IMR-90 (cell line): ENCODE measurements around the gene ADSS1. TPM values are rescaled to one million over a fixed set of nuclear protein-coding genes. Genes with fewer than 3 reads are reported as not detected.

Source experiments
- ATAC-seq: fragments of 200-7000 bp; cut with Tn5 transposase; 2 replicates; pipeline ENCODE4 v1.9.1; 2020; ENCODE audit warnings: low read depth, mild to moderate bottlenecking, moderate library complexity
- BruUV-seq: library from RNA; stranded (reverse); fragments of 400-500 nt; replicated peaks from 2 replicates; lab custom pipeline; 2021; lab: Mats Ljungman, UMichigan
- CTCF ChIA-PET: fragments of 300-600 bp; formaldehyde crosslinking; extraction: SDS; loops from one replicate; lab custom pipeline; 2021; ENCODE audit warnings: antibody characterized with exemption; lab: Yijun Ruan, JAX
- POLR2A ChIA-PET: fragments of 300-600 bp; sonication (Branson Sonifier 250); formaldehyde crosslinking; loops from one replicate; lab custom pipeline; 2022; ENCODE audit warnings: antibody characterized with exemption; ENCODE audit not compliant: unreplicated experiment; lab: Charles Lee
- DNase-seq: peaks from one replicate; pipeline ENCODE4 v3.0.0; 2013
- H2AFZ ChIP-seq: replicated peaks from 2 replicates; pipeline ENCODE3; 2013; ENCODE audit warnings: low read length, mild to moderate bottlenecking; ENCODE audit not compliant: poor library complexity
- H2AK5ac ChIP-seq: 2 replicates; pipeline ENCODE4 v1.6.1; 2013; ENCODE audit warnings: low read depth, low read length, inconsistent platforms
- H2AK9ac ChIP-seq: replicated peaks from 2 replicates; pipeline ENCODE3; 2013; ENCODE audit warnings: mild to moderate bottlenecking, low read depth, low read length, moderate library complexity; ENCODE audit not compliant: poor library complexity
- H2BK120ac ChIP-seq: 2 replicates; pipeline ENCODE4 v1.6.1; 2013; ENCODE audit warnings: low read depth, low read length, inconsistent platforms
- H2BK15ac ChIP-seq: 3 replicates; pipeline ENCODE4 v1.6.1; 2013; ENCODE audit warnings: low read depth, low read length, inconsistent platforms
- H2BK20ac ChIP-seq: 2 replicates; pipeline ENCODE4 v1.6.1; 2013; ENCODE audit warnings: low read depth, mild to moderate bottlenecking, inconsistent platforms, low read length, moderate library complexity
- H2BK5ac ChIP-seq: 2 replicates; pipeline ENCODE4 v1.6.1; 2013; ENCODE audit warnings: mild to moderate bottlenecking, low read depth, low read length, inconsistent platforms; ENCODE audit not compliant: poor library complexity, severe bottlenecking
- H3K14ac ChIP-seq: replicated peaks from 2 replicates; pipeline ENCODE4 v1.6.1; 2013; ENCODE audit warnings: low read depth, low read length, inconsistent platforms
- H3K18ac ChIP-seq: 2 replicates; pipeline ENCODE4 v1.6.1; 2013; ENCODE audit warnings: low read depth, low read length, control low read depth
- H3K23ac ChIP-seq: 2 replicates; pipeline ENCODE4 v1.6.1; 2013; ENCODE audit warnings: low read depth, low read length, inconsistent platforms
- H3K27ac ChIP-seq: 2 replicates; pipeline ENCODE4 v1.5.1; 2013; ENCODE audit warnings: mild to moderate bottlenecking, control low read depth, low read length; ENCODE audit not compliant: insufficient read depth
- H3K27me3 ChIP-seq: 2 replicates; pipeline ENCODE4 v1.6.1; 2013; ENCODE audit warnings: low read length; ENCODE audit not compliant: control insufficient read depth, insufficient read depth
- H3K36me3 ChIP-seq: 2 replicates; pipeline ENCODE4 v1.6.1; 2013; ENCODE audit warnings: low read length, mixed read lengths; ENCODE audit not compliant: control insufficient read depth, insufficient read depth
- H3K4ac ChIP-seq: 2 replicates; pipeline ENCODE4 v1.6.1; 2013; ENCODE audit warnings: low read depth, low read length, inconsistent platforms
- H3K4me1 ChIP-seq: 2 replicates; pipeline ENCODE4 v1.6.1; 2013; ENCODE audit warnings: low read length, mixed read lengths; ENCODE audit not compliant: control insufficient read depth, insufficient read depth
- H3K4me2 ChIP-seq: 2 replicates; pipeline ENCODE4 v1.6.1; 2013; ENCODE audit warnings: low read depth, mild to moderate bottlenecking, control low read depth, low read length, moderate library complexity
- H3K4me3 ChIP-seq: 2 replicates; pipeline ENCODE4 v1.5.1; 2013; ENCODE audit warnings: low read depth, mild to moderate bottlenecking, control low read depth, low read length, moderate library complexity; ENCODE audit not compliant: insufficient read depth
- H3K56ac ChIP-seq: 2 replicates; pipeline ENCODE4 v1.6.1; 2013; ENCODE audit warnings: low read length, inconsistent platforms; ENCODE audit not compliant: insufficient read depth; ENCODE audit errors: extremely low read depth
- H3K79me1 ChIP-seq, 2 experiments: 2 replicates each; pipeline ENCODE4 v1.6.1; 2013; ENCODE audit warnings: low read length in 2 of 2, inconsistent platforms in 1 of 2, low read depth in 1 of 2
- H3K9ac ChIP-seq: 2 replicates; pipeline ENCODE4 v1.6.1; 2013; ENCODE audit warnings: low read depth, low read length, control low read depth
- H3K9me1 ChIP-seq: 2 replicates; pipeline ENCODE4 v1.6.1; 2013; ENCODE audit warnings: low read length, inconsistent platforms; ENCODE audit not compliant: insufficient read depth
- H3K9me3 ChIP-seq: 2 replicates; pipeline ENCODE4 v1.6.1; 2013; ENCODE audit warnings: low read length; ENCODE audit not compliant: control insufficient read depth, insufficient read depth
- H4K20me1 ChIP-seq: 2 replicates; pipeline ENCODE4 v1.6.1; 2013; ENCODE audit warnings: low read length, inconsistent platforms; ENCODE audit not compliant: insufficient read depth
- H4K5ac ChIP-seq: 2 replicates; pipeline ENCODE4 v1.6.1; 2013; ENCODE audit warnings: mild to moderate bottlenecking, low read depth, low read length, control low read depth
- H4K8ac ChIP-seq, 2 experiments: 2 replicates each; pipeline ENCODE4 v1.6.1; 2013; ENCODE audit warnings: low read depth in 2 of 2, low read length in 2 of 2, control low read depth in 1 of 2, inconsistent platforms in 1 of 2
- H4K91ac ChIP-seq: 2 replicates; pipeline ENCODE4 v1.6.1; 2013; ENCODE audit warnings: low read depth, low read length, inconsistent platforms; ENCODE audit not compliant: insufficient read depth
- CHD1 ChIP-seq: IDR thresholded peaks from 2 replicates; pipeline ENCODE4 v1.6.1; 2012; ENCODE audit warnings: low read depth, low read length, improper control_type of control experiment
- FOS ChIP-seq: fragments of 150-350 bp; IDR thresholded peaks from 2 replicates; pipeline ENCODE4 v1.6.1; 2016; ENCODE audit warnings: low read depth, low read length
- MAZ ChIP-seq: IDR thresholded peaks from 2 replicates; pipeline ENCODE4 v1.6.1; 2012; ENCODE audit warnings: low read depth, mild to moderate bottlenecking, low read length, improper control_type of control experiment, moderate library complexity, borderline replicate concordance
- RCOR1 ChIP-seq: IDR thresholded peaks from 2 replicates; pipeline ENCODE4 v1.6.1; 2012; ENCODE audit warnings: mild to moderate bottlenecking, low read length, improper control_type of control experiment; ENCODE audit not compliant: insufficient replicate concordance
- RFX5 ChIP-seq: IDR thresholded peaks from 2 replicates; pipeline ENCODE4 v1.8.0; 2012; ENCODE audit warnings: low read depth, mild to moderate bottlenecking, low read length, moderate library complexity
- SMC3 ChIP-seq: fragments of 150-350 bp; IDR thresholded peaks from 2 replicates; pipeline ENCODE4 v1.6.1; 2016; ENCODE audit warnings: low read depth, mild to moderate bottlenecking, antibody characterized with exemption, low read length, moderate library complexity
- WGBS, 2 experiments: methylation state at CpG; one replicate each; pipeline versions ENCODE4 v1.1.5 to v1.1.7; 2013; ENCODE audit warnings: missing lambda C conversion rate in 2 of 2; ENCODE audit not compliant: insufficient read length in 1 of 2; ENCODE audit errors: extremely low coverage in 2 of 2; 5-methylcytosine and 5-hydroxymethylcytosine counted together
- dilution Hi-C: fragments of 300-500 bp; cut with HindIII; formaldehyde crosslinking; loops from one replicate; pipeline ENCODE4 v1.14.3; 2018; ENCODE audit warnings: low sequenced_read_pairs; ENCODE audit not compliant: unreplicated experiment
- in situ Hi-C: fragments of 300-500 bp; cut with MboI; formaldehyde crosslinking; loops from 3 replicates; pipeline ENCODE4 v1.14.3; 2019; ENCODE audit warnings: low sequenced_read_pairs, inconsistent platforms, mixed read lengths
- intact Hi-C: fragments of 100-400 bp; cut with micrococcal nuclease; formaldehyde crosslinking; loops from 2 replicates; pipeline ENCODE4 v1.10.0; 2022
- polyA plus RNA-seq, 3 experiments: library from polyadenylated mRNA; depleted of rRNA; stranded (reverse); fragments of >200 nt; gene quantifications; 2 replicates each; pipeline ENCODE4 v1.2.3, GENCODE V29; 2012; ENCODE audit warnings: low replicate concordance in 1 of 3
- total RNA-seq: library from RNA; depleted of rRNA; stranded (reverse); fragments of >200 nt; gene quantifications from 2 replicates; pipeline ENCODE4 v1.2.3, GENCODE V29; 2012

Gene ADSS1
- total and polyA plus RNA-seq, 2 of the 4 experiments (the other 2 are of a cell fraction): 1.8 to 5.2 TPM

DNA sequence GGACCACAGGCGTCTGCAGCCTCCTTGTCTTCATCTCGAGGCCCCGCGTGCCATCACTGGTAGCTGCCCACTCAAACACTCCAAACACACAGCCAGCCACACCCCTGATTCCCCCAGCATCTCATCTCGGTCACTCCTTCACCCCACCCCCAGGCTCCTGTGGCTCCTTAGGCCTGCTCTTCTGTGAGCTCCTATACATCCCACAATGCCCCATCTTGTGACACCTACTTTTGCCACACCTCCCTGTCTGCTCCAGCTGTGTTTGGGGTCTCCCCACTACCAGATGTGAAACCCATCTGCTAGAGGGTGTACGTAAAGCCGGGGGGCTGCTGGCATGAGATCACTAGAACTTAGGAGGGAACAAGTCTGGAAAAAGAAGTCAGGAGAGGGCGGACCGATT lies 67.4 kb downstream of the ADSS1 start:
- Histone ChIP-seq H2BK20ac (no peak overlapping the region), H4K91ac (no peak overlapping the region), H3K79me1 (peaks cover 3 to 67% of the 10 kb centered on the region in 2 experiments; a peak in 3 of 4 replicates), H3K4me2 (no peak overlapping the region), H3K4me1 (peaks cover 18% of the 10 kb centered on the region), H3K4me3 (no peak overlapping the region), H3K9me1 (peaks cover 10% of the 10 kb centered on the region), H4K8ac (no peak overlapping the region), H2AK5ac (no peak overlapping the region), H3K36me3 (peaks cover 41% of the 10 kb centered on the region), H3K27me3 (no peaks in the 10 kb centered on the region), H3K56ac (no peak overlapping the region), H3K14ac (no peak overlapping the region), H2BK15ac (no peak overlapping the region), H2BK5ac (no peak overlapping the region), H3K4ac (no peak overlapping the region), H2AK9ac (no peak overlapping the region), H4K20me1 (peaks cover 84% of the 10 kb centered on the region), H3K23ac (no peak overlapping the region), H3K9me3 (no peaks in the 10 kb centered on the region), H4K5ac (no peak overlapping the region), H3K18ac (no peak overlapping the region), H2BK120ac (no peak overlapping the region), H3K9ac (no peak overlapping the region), H2AFZ (no peak overlapping the region), H3K27ac (no peak overlapping the region)
- DNase-seq: no peak
- no TSS peak for BruUV-seq
- CTCF ChIA-PET: interaction anchor here (0.6 kb wide), 1 partner anchor 35 kb away, joined by 4 read pairs; no protein-coding TSS in a partner anchor
- in situ Hi-C loops (no loop called here), dilution Hi-C loops (no loop called here), intact Hi-C loops (no loop called here)
- WGBS, 2 experiments: 90% methylated on average over 6 of the region's 9 CpGs; no CpG with 5 or more reads in 1 of the 2 experiments
- POLR2A ChIA-PET: no interaction called here
- no peak for ATAC-seq
- TF ChIP-seq CHD1: no peak
- TF ChIP-seq SMC3: no peak
- no peak for TF ChIP-seq RCOR1
- TF ChIP-seq FOS: no peak
- TF ChIP-seq MAZ: no peak
- TF ChIP-seq RFX5: no peak
